Hematopoietic multipotent progenitor cell treated with erythropoietin and hydrocortisone succinate and interleukin-3 and kit ligand, for 17 days (in vitro differentiated cells): ENCODE results near the gene TMTC4.
"Not testable (repeated sequence)": the region's sequence is repeated elsewhere in the genome, so short reads cannot be mapped to it uniquely, and the experiment has no call there.

ENCODE experiments used
- DNase-seq: peaks from one replicate; pipeline ENCODE4 v3.0.0-alpha.2; 2015; ENCODE audit warnings: low spot score

Gene TMTC4

GRCh38 chr13:100674572-100674871 lies at the start of gene TMTC4:
Gene TMTC4, minus strand, starts transcription at chr13:100674795. Its CDS starts 4,433 bp downstream, at chr13:100670362.
- no peak for DNase-seq

- DNase-seq: no peak
These were observed 47.9 kb upstream of the TMTC4 start for GRCh38 chr13:100722517-100722916.

DNA sequence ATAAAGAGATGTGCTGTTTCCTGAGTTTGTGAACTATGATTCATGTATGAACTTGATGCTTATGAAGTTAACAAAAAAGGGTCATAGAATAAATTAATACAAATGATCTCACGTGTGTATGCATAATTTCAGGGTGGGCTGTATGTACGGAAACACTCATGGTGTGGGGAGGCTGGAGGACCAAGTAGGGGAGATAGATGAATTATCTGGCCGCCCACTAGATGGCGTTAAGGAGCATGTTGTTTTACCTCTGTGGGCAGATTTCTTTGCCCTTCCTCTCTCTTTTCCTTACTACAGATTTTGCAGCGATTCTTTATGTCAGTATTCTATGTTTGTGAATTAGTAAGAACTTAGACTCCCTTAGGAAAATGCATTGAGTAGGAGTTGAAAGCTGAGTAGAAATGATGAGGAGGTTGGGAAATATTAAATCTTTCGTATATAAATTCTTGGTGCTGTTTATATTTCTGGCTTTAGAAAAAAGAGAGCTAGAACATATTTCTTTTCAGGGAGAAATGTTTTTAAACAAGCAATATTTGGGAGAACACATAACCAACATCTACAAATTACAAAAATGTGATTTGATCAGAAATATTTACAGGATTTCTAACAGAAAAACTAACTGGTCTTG lies 47.4 kb upstream of the TMTC4 start:
- peak; percentile 25 for DNase-seq

DNA sequence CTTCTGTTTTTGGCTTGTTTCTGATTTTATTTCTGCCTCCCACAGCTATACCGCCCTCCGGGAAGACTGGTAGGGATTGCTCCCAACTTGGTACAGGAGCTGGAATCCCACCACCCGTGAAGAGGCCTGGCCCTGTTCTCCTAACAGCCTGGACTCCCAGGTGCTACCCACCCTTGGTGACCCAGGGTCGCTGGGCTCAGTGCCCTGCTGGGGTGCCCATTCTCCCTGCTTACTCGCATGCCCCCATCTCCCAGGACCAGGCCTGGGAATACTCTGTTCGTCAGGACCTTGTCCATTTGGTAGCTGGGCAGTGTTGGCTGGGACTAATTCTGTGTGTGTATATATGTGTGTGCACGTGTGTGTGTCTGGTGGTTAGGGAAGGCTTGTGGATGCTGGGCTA lies 41.0 kb upstream of the TMTC4 start:
- DNase-seq: no peak

GRCh38 chr13:100714478-100714877 lies 39.9 kb upstream of the TMTC4 start:
- no peak for DNase-seq

GRCh38 chr13:100710176-100710575 lies 35.6 kb upstream of the TMTC4 start:
- no peak for DNase-seq

DNA sequence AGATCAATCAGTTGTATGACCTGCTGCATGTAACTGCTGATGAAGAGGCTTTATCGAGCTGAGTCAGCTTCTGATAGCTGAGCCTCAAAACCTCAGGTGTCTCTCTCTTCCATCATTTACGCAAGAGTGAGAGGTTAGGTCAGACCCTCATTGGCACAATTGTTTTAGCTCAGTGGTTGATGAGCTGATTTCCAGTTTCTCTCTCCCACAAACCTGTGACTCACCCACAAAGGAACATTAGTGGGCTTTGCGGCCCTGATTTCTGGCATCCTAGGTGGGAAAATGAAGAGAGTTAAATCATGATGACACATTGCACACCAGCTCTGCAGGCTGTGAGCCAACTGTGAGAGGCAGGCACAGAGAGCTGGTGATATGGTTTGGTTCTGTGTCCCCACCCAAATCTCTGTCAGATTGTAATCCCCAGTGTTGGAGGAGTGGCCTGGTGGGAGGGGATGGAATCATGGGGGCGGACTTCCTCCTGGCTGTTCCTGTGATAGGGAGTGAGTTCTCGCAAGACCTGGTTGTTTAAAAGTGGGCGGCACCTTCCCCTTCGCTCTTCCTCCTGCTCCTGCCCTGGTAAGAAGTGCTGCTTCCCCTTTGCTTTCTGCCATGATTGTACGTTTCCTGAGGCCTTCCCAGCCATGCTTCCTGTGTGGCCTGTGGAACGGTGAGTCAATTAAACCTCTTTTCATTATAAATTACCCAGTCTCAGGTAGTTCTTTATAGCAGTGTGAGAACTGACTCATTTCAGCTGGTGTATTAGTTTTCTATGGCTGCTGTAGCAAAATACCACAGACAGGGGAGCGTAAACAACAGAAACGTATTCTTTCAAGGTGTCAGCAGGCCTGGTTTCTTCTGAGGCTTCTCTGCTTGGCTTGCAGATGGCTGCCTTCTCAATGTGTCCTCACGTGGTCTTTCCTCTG lies 33.5 kb upstream of the TMTC4 start:
- no peak for DNase-seq

GRCh38 chr13:100698331-100698730 lies 23.7 kb upstream of the TMTC4 start:
- DNase-seq: not testable (repeated sequence)

DNA sequence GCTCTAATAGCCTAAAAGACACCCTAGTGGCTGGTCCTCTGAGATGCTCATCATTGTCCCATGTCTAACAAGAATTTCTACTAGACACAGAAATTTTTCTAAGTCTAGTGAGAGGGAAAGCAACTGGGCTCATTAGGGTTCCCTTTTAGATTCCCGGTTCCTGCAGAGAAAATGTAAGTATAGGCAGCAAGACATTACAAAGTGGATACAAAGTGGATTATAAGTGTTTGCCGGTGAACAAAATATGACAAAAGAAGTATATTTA lies 20.8 kb upstream of the TMTC4 start:
- no peak for DNase-seq

DNA sequence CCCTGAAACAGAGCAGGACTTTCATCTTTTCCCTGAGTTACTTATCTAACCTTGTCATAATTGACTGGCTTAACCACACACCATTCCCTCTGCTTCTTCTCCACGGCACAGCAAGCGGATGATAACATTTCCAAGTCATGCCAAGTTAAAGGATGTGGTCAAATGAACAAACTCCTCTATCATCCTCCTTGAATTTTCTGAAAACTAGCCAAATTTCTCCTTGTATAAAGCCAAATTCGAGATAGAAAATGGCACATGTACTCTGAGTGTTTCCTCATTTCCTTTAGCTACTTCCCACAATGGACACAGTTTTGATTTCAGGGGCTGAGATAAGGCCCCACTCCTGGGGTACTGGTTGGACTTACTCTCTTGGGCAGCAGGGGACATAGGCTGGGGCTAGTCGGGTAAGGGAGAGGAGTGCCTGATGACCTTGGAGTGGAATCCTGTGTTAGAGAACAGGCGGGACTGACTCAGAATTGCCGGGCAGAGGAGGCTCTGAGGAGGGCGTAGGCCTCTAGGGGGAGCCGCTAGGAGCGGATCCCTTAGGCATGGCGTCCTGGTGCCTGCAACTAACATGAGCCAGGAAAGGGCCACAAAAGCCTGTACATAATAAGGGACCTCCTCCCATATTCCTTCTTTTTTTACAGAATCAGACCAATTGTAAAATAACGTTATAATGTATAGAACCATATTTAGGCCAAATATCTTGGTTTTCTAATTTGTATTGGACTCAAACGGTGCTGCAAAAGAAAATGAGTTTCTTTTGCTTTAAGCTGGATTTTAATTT lies 20.3 kb upstream of the TMTC4 start:
- DNase-seq: no peak

- no peak for DNase-seq
These were observed 14.6 kb upstream of the TMTC4 start for GRCh38 chr13:100689191-100689590.

GRCh38 chr13:100680131-100680530 lies 5.5 kb upstream of the TMTC4 start:
- no peak for DNase-seq

DNA sequence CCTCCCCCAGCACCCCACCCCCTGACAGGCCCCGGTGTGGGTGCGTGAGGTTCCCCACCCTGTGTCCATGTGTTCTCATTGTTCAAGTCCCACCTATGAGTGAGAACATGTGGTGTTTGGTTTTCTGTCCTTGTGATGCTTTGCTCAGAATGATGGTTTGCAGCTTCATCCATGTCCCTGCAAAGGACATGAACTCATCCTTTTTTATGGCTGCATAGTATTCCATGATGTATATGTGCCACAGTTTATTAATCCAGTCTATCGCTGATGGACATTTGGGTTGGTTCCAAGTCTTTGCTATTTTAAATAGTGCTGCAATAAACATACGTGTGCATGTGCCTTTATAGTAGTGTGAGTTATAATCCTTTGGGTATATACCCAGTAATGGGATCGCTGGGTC lies 2.5 kb upstream of the TMTC4 start:
- not testable (repeated sequence) for DNase-seq

DNA sequence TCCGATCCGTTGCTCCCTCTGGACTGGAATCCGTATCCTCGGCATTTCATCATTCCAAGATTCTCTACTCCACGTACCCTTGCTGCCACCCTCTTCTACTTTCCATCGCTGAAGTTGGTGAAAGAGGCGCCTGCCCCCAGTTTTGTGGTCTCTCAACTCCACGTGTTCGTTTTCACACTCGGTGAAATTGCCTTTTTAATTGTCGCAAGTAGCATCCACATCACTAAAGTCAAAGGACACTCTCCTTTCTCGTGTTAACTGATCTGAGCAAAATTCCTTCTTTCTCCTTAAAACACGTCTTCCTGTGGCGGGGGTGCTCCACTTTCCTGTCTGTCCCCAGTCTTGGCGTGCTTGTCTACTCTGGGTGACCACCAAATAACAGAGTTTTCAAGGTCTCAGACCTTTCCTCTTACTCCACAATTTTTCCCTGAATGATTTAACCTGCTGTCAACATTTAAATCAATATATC lies 1.1 kb upstream of the TMTC4 start:
- no peak for DNase-seq

- peak; percentile 91 for DNase-seq
These were observed 471 bp upstream of the TMTC4 start for GRCh38 chr13:100674872-100675660.

- no peak for DNase-seq
These were observed 653 bp downstream of the TMTC4 start for GRCh38 chr13:100673713-100674571.

- DNase-seq: no peak
These were observed 1.3 kb downstream of the TMTC4 start for GRCh38 chr13:100673376-100673712.

GRCh38 chr13:100671389-100672182 lies 3.0 kb downstream of the TMTC4 start:
- no peak for DNase-seq

GRCh38 chr13:100668408-100668807 lies 6.2 kb downstream of the TMTC4 start:
- no peak for DNase-seq

- DNase-seq: no peak
These were observed 6.7 kb downstream of the TMTC4 start for GRCh38 chr13:100667894-100668293.
